ENCODE results near the gene EXOC6. TPM values are rescaled to one million over a fixed set of nuclear protein-coding genes. Genes with fewer than 3 reads are reported as not detected.

The EXOC6 gene
- total RNA-seq, 2 experiments from 2014 or later = 8.0 to 9.4 TPM

- Histone ChIP-seq H2AFZ (ENCODE audit: low read length) (no peak overlapping the region), H3K9me2 (ENCODE audit: insufficient read depth, low read length) (no peaks in the 10 kb centered on the region), H3K9me3 (ENCODE audit: low read length) (peaks cover 22% of the 10 kb centered on the region; the same call in 1 of the 2 replicates), H3K36me3 (ENCODE audit: insufficient read depth, low read length) (no peaks in the 10 kb centered on the region), H4K20me1 (ENCODE audit: insufficient read depth, low read length) (no peaks in the 10 kb centered on the region), H3K4me1 (ENCODE audit: insufficient read depth, low read length, poor library complexity, severe bottlenecking) (no peaks in the 10 kb centered on the region), H3K27ac (ENCODE audit: low read depth, low read length, poor library complexity, severe bottlenecking) (no peak overlapping the region), H3K4me2 (ENCODE audit: low read length) (no peak overlapping the region), H3K79me2 (ENCODE audit: insufficient read depth, low read depth, low read length) (peaks cover 4% of the 10 kb centered on the region; the same call in 1 of the 2 replicates), H3K4me3 (ENCODE audit: low read depth, low read length, poor library complexity, severe bottlenecking) (no peak overlapping the region)
- TF ChIP-seq EZH2phosphoT487 (IDR thresholded peaks at IDR 0.05; ENCODE audit: borderline replicate concordance, low read depth, low read length) (no peak), CTCF (conservative IDR thresholded peaks at IDR 0.05; ENCODE audit: low read length) (no peak)
- intact Hi-C loops (cut with micrococcal nuclease; ENCODE audit: unreplicated experiment) = no loop called here
- no TSS peak for BruUV-seq (replicated peaks)
- DNase-seq (ENCODE audit: low spot score) = no peak
- ChIA-PET POLR2A (no interaction called here), CTCF (ENCODE audit: unreplicated experiment) (no interaction called here)
These were observed 9.7 kb downstream of the EXOC6 start for GRCh38 chr10:92857904-92858514.

- Histone ChIP-seq H3K79me2 (ENCODE audit: insufficient read depth, low read depth, low read length) (no peaks in the 10 kb centered on the region), H3K9me2 (ENCODE audit: insufficient read depth, low read length) (no peaks in the 10 kb centered on the region), H3K27ac (ENCODE audit: low read depth, low read length, poor library complexity, severe bottlenecking) (no peak overlapping the region), H3K4me2 (ENCODE audit: low read length) (no peak overlapping the region), H3K4me1 (ENCODE audit: insufficient read depth, low read length, poor library complexity, severe bottlenecking) (no peaks in the 10 kb centered on the region), H4K20me1 (ENCODE audit: insufficient read depth, low read length) (no peaks in the 10 kb centered on the region), H3K4me3 (ENCODE audit: low read depth, low read length, poor library complexity, severe bottlenecking) (no peak overlapping the region), H2AFZ (ENCODE audit: low read length) (no peak overlapping the region), H3K36me3 (ENCODE audit: insufficient read depth, low read length) (no peaks in the 10 kb centered on the region), H3K9me3 (ENCODE audit: low read length) (no peaks in the 10 kb centered on the region)
- no peak for TF ChIP-seq CTCF (conservative IDR thresholded peaks at IDR 0.05; ENCODE audit: low read length)
- no peak for TF ChIP-seq EZH2phosphoT487 (IDR thresholded peaks at IDR 0.05; ENCODE audit: borderline replicate concordance, low read depth, low read length)
- intact Hi-C loops (cut with micrococcal nuclease; ENCODE audit: unreplicated experiment) = no loop called here
- POLR2A ChIA-PET = interaction anchor here (0.6 kb wide), 1 partner anchor 23 kb away, joined by 6 read pairs; no protein-coding TSS in a partner anchor
- no peak for DNase-seq (ENCODE audit: low spot score)
- no TSS peak for BruUV-seq (replicated peaks)
- CTCF ChIA-PET (ENCODE audit: unreplicated experiment) = no interaction called here
These were observed 18.9 kb downstream of the EXOC6 start for GRCh38 chr10:92867235-92867634.

- no peak for TF ChIP-seq EZH2phosphoT487 (IDR thresholded peaks at IDR 0.05; ENCODE audit: borderline replicate concordance, low read depth, low read length)
- H3K4me2 ChIP-seq (ENCODE audit: low read length) = no peak overlapping the region
- H3K36me3 ChIP-seq (ENCODE audit: insufficient read depth, low read length) = no peaks in the 10 kb centered on the region
- no peak overlapping the region for H3K4me3 ChIP-seq (ENCODE audit: low read depth, low read length, poor library complexity, severe bottlenecking)
- no peaks in the 10 kb centered on the region for H3K9me2 ChIP-seq (ENCODE audit: insufficient read depth, low read length)
- H3K27ac ChIP-seq (ENCODE audit: low read depth, low read length, poor library complexity, severe bottlenecking) = no peak overlapping the region
- H3K4me1 ChIP-seq (ENCODE audit: insufficient read depth, low read length, poor library complexity, severe bottlenecking) = peaks cover 5% of the 10 kb centered on the region
- CTCF ChIA-PET (ENCODE audit: unreplicated experiment) = no interaction called here
- no peaks in the 10 kb centered on the region for H3K9me3 ChIP-seq (ENCODE audit: low read length)
- 0 out of 2 replicates have a peak, but pooled peaks cover 2% of the 10 kb centered on the region for H3K79me2 ChIP-seq (ENCODE audit: insufficient read depth, low read depth, low read length)
- H2AFZ ChIP-seq (ENCODE audit: low read length) = no peak overlapping the region
- no TSS peak for BruUV-seq (replicated peaks)
- no peak for DNase-seq (ENCODE audit: low spot score)
- intact Hi-C loops (cut with micrococcal nuclease; ENCODE audit: unreplicated experiment) = no loop called here
- POLR2A ChIA-PET = interaction anchor here (0.7 to 1.2 kb wide), 3 partner anchors 18 to 1713 kb away, joined by 3 to 5 read pairs (median 3); no protein-coding TSS in a partner anchor
- H4K20me1 ChIP-seq (ENCODE audit: insufficient read depth, low read length) = no peaks in the 10 kb centered on the region
These were observed 19.7 kb downstream of the EXOC6 start for GRCh38 chr10:92868036-92868435.
